Adrenal gland (tissue), 5 donors: Measurements from ENCODE around the gene RALGPS1.

ENCODE experiments used
- POLR2A ChIP-seq, 2 donors: fragments of 450-650 bp; IDR thresholded peaks; one replicate each; pipeline ENCODE4 v1.6.1; 2017; ENCODE audit warnings: antibody characterized with exemption in 2 of 2, mild to moderate bottlenecking in 2 of 2, moderate library complexity in 1 of 2
- TF ChIP-seq, protein P1 (sequence below), 6 experiments: fragments of 450-650 bp in 4 of 6; fragments of 200-600 bp in 2 of 6; sonication (generic) in 1 of 6; IDR thresholded peaks; 1 replicate in 5 of 6; 2 replicates in 1 of 6; pipeline versions ENCODE4 v1.5.1 to v1.8.0; 2016 to 2021; ENCODE audit warnings: antibody characterized with exemption in 6 of 6, mild to moderate bottlenecking in 2 of 6, moderate library complexity in 1 of 6
- donor health status: DM: no; HTN: no; CAD: no.

DNA sequence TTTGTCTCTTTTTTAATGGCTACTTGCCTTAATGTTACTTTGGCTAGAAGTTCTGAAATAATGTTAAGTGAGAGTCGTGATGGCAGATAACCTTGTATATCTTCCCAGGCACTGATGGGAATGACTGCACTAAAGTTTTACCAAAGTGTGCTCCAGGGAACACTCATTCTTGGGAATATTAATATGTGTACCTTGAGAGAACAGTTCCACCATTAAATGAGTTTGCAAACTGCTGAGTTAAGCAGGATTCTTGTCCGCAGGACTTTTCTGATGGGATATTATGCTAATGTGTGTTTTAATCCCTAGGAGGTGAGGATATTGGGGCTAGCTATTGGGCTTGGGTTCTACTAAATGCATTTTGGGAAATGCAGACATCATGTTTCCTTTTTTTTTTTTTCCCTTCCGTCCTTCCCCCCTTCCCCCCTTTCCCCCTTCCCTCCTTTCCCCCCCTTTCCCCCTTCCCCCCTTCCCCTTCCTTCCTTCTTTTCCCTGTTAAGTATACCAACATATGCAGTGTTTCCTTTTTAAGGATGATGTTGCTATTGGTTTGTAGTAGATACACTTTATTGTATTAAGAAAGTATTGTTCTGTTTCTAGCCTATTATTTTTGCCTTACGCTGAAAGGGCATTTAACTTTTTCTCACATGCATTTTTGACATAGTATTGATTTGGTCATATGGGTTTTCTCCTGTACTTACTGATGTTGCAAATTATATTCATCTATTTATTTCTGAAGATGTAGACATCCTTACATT is 38.6 kb upstream of the RALGPS1 start:
- TF ChIP-seq, protein P1, sequence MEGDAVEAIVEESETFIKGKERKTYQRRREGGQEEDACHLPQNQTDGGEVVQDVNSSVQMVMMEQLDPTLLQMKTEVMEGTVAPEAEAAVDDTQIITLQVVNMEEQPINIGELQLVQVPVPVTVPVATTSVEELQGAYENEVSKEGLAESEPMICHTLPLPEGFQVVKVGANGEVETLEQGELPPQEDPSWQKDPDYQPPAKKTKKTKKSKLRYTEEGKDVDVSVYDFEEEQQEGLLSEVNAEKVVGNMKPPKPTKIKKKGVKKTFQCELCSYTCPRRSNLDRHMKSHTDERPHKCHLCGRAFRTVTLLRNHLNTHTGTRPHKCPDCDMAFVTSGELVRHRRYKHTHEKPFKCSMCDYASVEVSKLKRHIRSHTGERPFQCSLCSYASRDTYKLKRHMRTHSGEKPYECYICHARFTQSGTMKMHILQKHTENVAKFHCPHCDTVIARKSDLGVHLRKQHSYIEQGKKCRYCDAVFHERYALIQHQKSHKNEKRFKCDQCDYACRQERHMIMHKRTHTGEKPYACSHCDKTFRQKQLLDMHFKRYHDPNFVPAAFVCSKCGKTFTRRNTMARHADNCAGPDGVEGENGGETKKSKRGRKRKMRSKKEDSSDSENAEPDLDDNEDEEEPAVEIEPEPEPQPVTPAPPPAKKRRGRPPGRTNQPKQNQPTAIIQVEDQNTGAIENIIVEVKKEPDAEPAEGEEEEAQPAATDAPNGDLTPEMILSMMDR (IDR thresholded peaks at IDR 0.05): no peak
- no peak for TF ChIP-seq POLR2A (IDR thresholded peaks at IDR 0.05)
